Measurements from ENCODE around the gene OR6C2. TPM values are rescaled to one million over a fixed set of nuclear protein-coding genes. Genes with fewer than 3 reads are reported as not detected.

OR6C2 gene
- total RNA-seq, 1 experiment from 2014 or later, result not detected

DNA sequence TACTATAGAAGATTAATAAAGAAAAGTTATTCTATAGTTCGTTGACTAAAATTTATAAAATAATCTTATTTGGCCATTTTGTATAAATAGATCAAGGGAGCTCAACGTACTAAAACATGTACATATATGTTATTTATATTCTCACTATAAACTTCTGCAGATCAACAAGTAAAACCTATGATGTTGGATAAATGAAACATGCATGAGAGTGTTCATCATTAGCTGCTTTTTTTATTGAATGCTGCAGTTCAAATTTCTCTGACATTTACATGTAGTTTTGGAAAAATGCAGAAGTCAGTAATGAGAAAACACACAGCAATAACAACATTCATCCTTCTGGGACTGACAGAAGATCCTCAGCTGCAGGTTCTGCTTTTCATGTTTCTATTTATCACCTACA, 48.2 kb downstream of the OR6C2 start, which contains the start of gene OR6C68:
TSS of gene OR6C68 (plus strand) at position 301 of the 400 bp plus-strand sequence. CDS start at position 301, 0 bp downstream.
- no peak within 1 kb of the TSS for H3K4me2 ChIP-seq (ENCODE audit: low read depth, low read length, poor library complexity, severe bottlenecking)
- no peaks in the 10 kb centered on the region for H3K27me3 ChIP-seq (ENCODE audit: low read length)
- H3K79me2 ChIP-seq (ENCODE audit: low read length), result no peaks in the 10 kb centered on the region
- no peaks in the 10 kb centered on the region for H3K9me3 ChIP-seq (ENCODE audit: low read length)
- H3K9me2 ChIP-seq (replicated peaks; ENCODE audit: insufficient read depth, low read length), result no peaks in the 10 kb centered on the region
- no peak within 1 kb of the TSS for H3K9ac ChIP-seq (ENCODE audit: low read length)
- no peaks in the 10 kb centered on the region for H3K4me1 ChIP-seq (ENCODE audit: low read length)
- no peak within 1 kb of the TSS for H3K4me3 ChIP-seq (ENCODE audit: low read length)
- H4K20me1 ChIP-seq (ENCODE audit: insufficient read depth, low read depth, low read length), result no peaks in the 10 kb centered on the region
- no peak for DNase-seq
- H2AFZ ChIP-seq (ENCODE audit: low read length), result no peak within 1 kb of the TSS
- H3K27ac ChIP-seq (ENCODE audit: low read length), result no peak within 1 kb of the TSS
- H3K36me3 ChIP-seq (ENCODE audit: insufficient read depth, low read length), result no peaks in the 10 kb centered on the region

DNA sequence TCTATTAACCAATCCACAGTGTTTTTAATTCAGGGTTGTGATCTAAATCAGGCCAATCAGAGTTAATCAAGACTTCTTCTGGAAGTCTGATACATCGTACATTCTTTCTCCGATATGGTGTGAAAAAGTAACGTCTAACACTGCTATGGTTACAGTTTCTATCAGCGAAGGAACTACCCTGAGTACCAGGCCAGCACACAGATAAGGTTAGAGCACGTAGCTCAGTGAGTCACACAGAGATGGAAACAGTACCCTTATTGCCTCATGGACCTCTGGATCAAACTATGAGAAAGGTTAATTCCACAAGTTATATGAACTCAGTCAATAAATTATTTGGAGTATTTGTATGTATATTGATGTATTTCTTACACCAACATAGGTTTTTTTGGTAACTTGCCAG, 51.6 kb downstream of the OR6C2 start:
- DNase-seq, result no peak
- H3K36me3 ChIP-seq (ENCODE audit: insufficient read depth, low read length), result no peaks in the 10 kb centered on the region
- H3K4me1 ChIP-seq (ENCODE audit: low read length), result no peaks in the 10 kb centered on the region
- H3K79me2 ChIP-seq (ENCODE audit: low read length), result no peaks in the 10 kb centered on the region
- H3K9me2 ChIP-seq (replicated peaks; ENCODE audit: insufficient read depth, low read length), result no peaks in the 10 kb centered on the region
- H3K4me2 ChIP-seq (ENCODE audit: low read depth, low read length, poor library complexity, severe bottlenecking), result no peak overlapping the region
- H3K9me3 ChIP-seq (ENCODE audit: low read length), result no peaks in the 10 kb centered on the region
- no peak overlapping the region for H3K27ac ChIP-seq (ENCODE audit: low read length)
- no peaks in the 10 kb centered on the region for H4K20me1 ChIP-seq (ENCODE audit: insufficient read depth, low read depth, low read length)
- H2AFZ ChIP-seq (ENCODE audit: low read length), result no peak overlapping the region
- H3K4me3 ChIP-seq (ENCODE audit: low read length), result no peak overlapping the region
- no peaks in the 10 kb centered on the region for H3K27me3 ChIP-seq (ENCODE audit: low read length)
- no peak overlapping the region for H3K9ac ChIP-seq (ENCODE audit: low read length)

DNA sequence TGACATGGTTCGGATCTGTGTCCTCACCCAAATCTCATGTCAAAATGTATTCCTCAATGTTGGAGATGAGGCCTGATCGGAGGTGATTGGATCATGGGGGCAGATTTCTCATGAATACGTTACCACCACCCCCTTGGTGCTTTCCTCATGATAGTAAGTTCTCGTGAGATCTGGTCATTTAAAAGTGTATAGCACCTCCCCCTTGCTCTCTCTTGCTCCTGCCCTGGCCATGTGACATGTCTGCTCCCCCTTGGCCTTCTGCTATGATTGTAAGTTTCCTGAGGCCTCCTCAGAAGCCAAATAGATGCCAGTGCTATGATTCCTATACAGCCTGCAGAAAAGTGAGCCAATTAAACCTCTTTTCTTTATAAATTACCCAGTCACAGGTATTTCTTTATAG, 55.4 kb downstream of the OR6C2 start:
- Histone ChIP-seq H3K4me1 (ENCODE audit: low read length) (no peaks in the 10 kb centered on the region), H3K27ac (ENCODE audit: low read length) (no peak overlapping the region), H3K9me2 (replicated peaks; ENCODE audit: insufficient read depth, low read length) (no peaks in the 10 kb centered on the region), H2AFZ (ENCODE audit: low read length) (no peak overlapping the region), H3K9me3 (ENCODE audit: low read length) (no peaks in the 10 kb centered on the region), H3K4me2 (ENCODE audit: low read depth, low read length, poor library complexity, severe bottlenecking) (no peak overlapping the region), H3K4me3 (ENCODE audit: low read length) (no peak overlapping the region), H4K20me1 (ENCODE audit: insufficient read depth, low read depth, low read length) (no peaks in the 10 kb centered on the region), H3K36me3 (ENCODE audit: insufficient read depth, low read length) (no peaks in the 10 kb centered on the region), H3K27me3 (ENCODE audit: low read length) (no peaks in the 10 kb centered on the region), H3K79me2 (ENCODE audit: low read length) (no peaks in the 10 kb centered on the region), H3K9ac (ENCODE audit: low read length) (no peak overlapping the region)
- DNase-seq, result no peak

DNA sequence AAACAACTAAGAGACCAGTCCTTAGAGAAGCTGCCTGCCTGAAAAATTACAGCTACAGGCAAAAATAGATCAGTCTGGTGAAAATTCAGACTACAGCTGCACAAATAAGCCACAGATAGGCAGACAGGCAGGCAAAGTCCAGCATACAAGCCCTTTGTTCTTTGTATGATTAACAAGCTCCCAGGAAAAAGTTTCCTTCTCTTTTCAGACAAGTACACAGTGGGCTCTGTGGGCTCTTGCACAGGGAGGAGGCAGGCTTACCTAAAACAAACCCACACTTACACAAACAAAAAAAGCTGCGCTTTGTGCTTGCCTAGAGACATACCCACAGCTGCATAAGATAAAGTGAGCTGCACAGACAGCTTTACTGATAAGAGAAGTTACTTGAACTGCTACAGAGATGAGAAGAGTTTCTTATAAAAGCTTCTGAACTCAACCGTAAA, 56.0 kb downstream of the OR6C2 start:
- H3K36me3 ChIP-seq (ENCODE audit: insufficient read depth, low read length), result no peaks in the 10 kb centered on the region
- H3K9me2 ChIP-seq (replicated peaks; ENCODE audit: insufficient read depth, low read length), result no peaks in the 10 kb centered on the region
- no peaks in the 10 kb centered on the region for H3K79me2 ChIP-seq (ENCODE audit: low read length)
- H3K9me3 ChIP-seq (ENCODE audit: low read length), result no peaks in the 10 kb centered on the region
- no peak overlapping the region for H3K27ac ChIP-seq (ENCODE audit: low read length)
- H3K4me3 ChIP-seq (ENCODE audit: low read length), result no peak overlapping the region
- no peak for DNase-seq
- no peaks in the 10 kb centered on the region for H4K20me1 ChIP-seq (ENCODE audit: insufficient read depth, low read depth, low read length)
- H3K27me3 ChIP-seq (ENCODE audit: low read length), result no peaks in the 10 kb centered on the region
- no peaks in the 10 kb centered on the region for H3K4me1 ChIP-seq (ENCODE audit: low read length)
- no peak overlapping the region for H2AFZ ChIP-seq (ENCODE audit: low read length)
- H3K9ac ChIP-seq (ENCODE audit: low read length), result no peak overlapping the region
- H3K4me2 ChIP-seq (ENCODE audit: low read depth, low read length, poor library complexity, severe bottlenecking), result no peak overlapping the region

DNA sequence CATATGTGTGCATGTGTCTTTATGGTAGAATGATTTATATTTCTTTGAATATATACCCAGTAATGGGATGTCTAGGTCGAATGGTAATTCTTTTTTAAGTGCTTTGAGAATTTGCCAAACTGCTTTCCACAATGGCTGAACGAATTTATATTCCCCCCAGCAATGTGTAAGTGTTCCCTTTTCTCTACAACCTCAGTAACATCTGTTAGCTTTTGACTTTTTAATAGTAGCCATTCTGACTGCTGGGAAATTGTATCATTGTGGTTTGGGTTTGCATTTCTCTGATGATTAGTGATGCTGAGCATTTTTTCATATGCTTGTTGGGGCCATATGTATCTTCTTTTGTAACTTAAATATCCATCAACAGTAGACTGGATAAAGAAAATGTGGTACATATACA, 57.7 kb downstream of the OR6C2 start:
- H3K9me3 ChIP-seq (ENCODE audit: low read length), result no peaks in the 10 kb centered on the region
- H3K9me2 ChIP-seq (replicated peaks; ENCODE audit: insufficient read depth, low read length), result no peaks in the 10 kb centered on the region
- no peaks in the 10 kb centered on the region for H4K20me1 ChIP-seq (ENCODE audit: insufficient read depth, low read depth, low read length)
- H3K27ac ChIP-seq (ENCODE audit: low read length), result no peak overlapping the region
- H3K79me2 ChIP-seq (ENCODE audit: low read length), result no peaks in the 10 kb centered on the region
- no peaks in the 10 kb centered on the region for H3K36me3 ChIP-seq (ENCODE audit: insufficient read depth, low read length)
- no peaks in the 10 kb centered on the region for H3K27me3 ChIP-seq (ENCODE audit: low read length)
- no peak overlapping the region for H2AFZ ChIP-seq (ENCODE audit: low read length)
- no peak overlapping the region for H3K9ac ChIP-seq (ENCODE audit: low read length)
- H3K4me3 ChIP-seq (ENCODE audit: low read length), result no peak overlapping the region
- no peak overlapping the region for H3K4me2 ChIP-seq (ENCODE audit: low read depth, low read length, poor library complexity, severe bottlenecking)
- no peaks in the 10 kb centered on the region for H3K4me1 ChIP-seq (ENCODE audit: low read length)
- DNase-seq, result no peak

Other genes with a start within 250 kb of the OR6C2 start
- not detected in 2 replicates for gene OR10A7, start 223.1 kb upstream of the OR6C2 start, total RNA-seq (2014; rRNA removed; shearing (Covaris generic); ENCODE audit: low replicate concordance)
- not detected in 2 replicates for gene OR6C74, start 199.5 kb upstream of the OR6C2 start, total RNA-seq (2014; rRNA removed; shearing (Covaris generic); ENCODE audit: low replicate concordance)
- gene OR6C6, start 147.5 kb upstream of the OR6C2 start, total RNA-seq (2014; rRNA removed; shearing (Covaris generic); ENCODE audit: low replicate concordance), result not detected in 2 replicates
- not detected in 2 replicates for gene OR6C1, start 129.7 kb upstream of the OR6C2 start, total RNA-seq (2014; rRNA removed; shearing (Covaris generic); ENCODE audit: low replicate concordance)
- not detected in 2 replicates for gene OR6C3, start 113.3 kb upstream of the OR6C2 start, total RNA-seq (2014; rRNA removed; shearing (Covaris generic); ENCODE audit: low replicate concordance)
- not detected in 2 replicates for gene OR6C75, start 81.1 kb upstream of the OR6C2 start, total RNA-seq (2014; rRNA removed; shearing (Covaris generic); ENCODE audit: low replicate concordance)
- gene OR6C65, start 43.5 kb upstream of the OR6C2 start, total RNA-seq (2014; rRNA removed; shearing (Covaris generic); ENCODE audit: low replicate concordance), result not detected in 2 replicates
- not detected in 2 replicates for gene OR6C76, start 17.8 kb upstream of the OR6C2 start, total RNA-seq (2014; rRNA removed; shearing (Covaris generic); ENCODE audit: low replicate concordance)
- gene OR6C70, start 26.1 kb downstream of the OR6C2 start, total RNA-seq (2014; rRNA removed; shearing (Covaris generic); ENCODE audit: low replicate concordance), result not detected in 2 replicates
- gene OR6C68, start 48.3 kb downstream of the OR6C2 start, total RNA-seq (2014; rRNA removed; shearing (Covaris generic); ENCODE audit: low replicate concordance), result not detected in 2 replicates
- not detected in 2 replicates for gene OR6C4, start 105.5 kb downstream of the OR6C2 start, total RNA-seq (2014; rRNA removed; shearing (Covaris generic); ENCODE audit: low replicate concordance)
- gene OR2AP1, start 128.4 kb downstream of the OR6C2 start, total RNA-seq (2014; rRNA removed; shearing (Covaris generic); ENCODE audit: low replicate concordance), result not detected in 2 replicates
- gene OR10P1, start 192.8 kb downstream of the OR6C2 start, total RNA-seq (2014; rRNA removed; shearing (Covaris generic); ENCODE audit: low replicate concordance), result not detected in 2 replicates

All from Karpas-422 (cell line).